ENCODE results near the gene MYO5A.
"Not testable (repeated sequence)": the region's sequence is repeated elsewhere in the genome, so short reads cannot be mapped to it uniquely, and the experiment has no call there.

Gene MYO5A

GRCh38 chr15:52509500-52510245 is 19.0 kb downstream of the MYO5A start:
- no peak for DNase-seq (ENCODE audit: low read depth in 2 of 3, low spot score in 2 of 3)

GRCh38 chr15:52506549-52506948 is 22.1 kb downstream of the MYO5A start:
- no peak for DNase-seq (ENCODE audit: low read depth in 2 of 3, low spot score in 2 of 3)

- no peak for DNase-seq (ENCODE audit: low read depth in 2 of 3, low spot score in 2 of 3)
These were observed 23.5 kb downstream of the MYO5A start for GRCh38 chr15:52505151-52505550.

GRCh38 chr15:52503788-52504496 is 24.7 kb downstream of the MYO5A start:
- DNase-seq (ENCODE audit: low read depth in 2 of 3, low spot score in 2 of 3): no peak

GRCh38 chr15:52502608-52503007 is 26.1 kb downstream of the MYO5A start:
- DNase-seq (ENCODE audit: low read depth in 2 of 3, low spot score in 2 of 3): no peak

- no peak for DNase-seq (ENCODE audit: low read depth in 2 of 3, low spot score in 2 of 3)
These were observed 29.2 kb downstream of the MYO5A start for GRCh38 chr15:52499506-52499905.

- DNase-seq (ENCODE audit: low read depth in 2 of 3, low spot score in 2 of 3): no peak
These were observed 30.0 kb downstream of the MYO5A start for GRCh38 chr15:52498706-52499105.

- peak in 1 of 3 experiments; percentile 3 for DNase-seq (ENCODE audit: low read depth in 2 of 3, low spot score in 2 of 3)
These were observed 31.8 kb downstream of the MYO5A start for GRCh38 chr15:52496776-52497470.

GRCh38 chr15:52496175-52496574 is 32.5 kb downstream of the MYO5A start:
- no peak for DNase-seq (ENCODE audit: low read depth in 2 of 3, low spot score in 2 of 3)

- DNase-seq (ENCODE audit: low read depth in 2 of 3, low spot score in 2 of 3): no peak
These were observed 33.6 kb downstream of the MYO5A start for GRCh38 chr15:52495125-52495524.

- DNase-seq (ENCODE audit: low read depth in 2 of 3, low spot score in 2 of 3): no peak
These were observed 34.7 kb downstream of the MYO5A start for GRCh38 chr15:52493968-52494367.

- no peak for DNase-seq (ENCODE audit: low read depth in 2 of 3, low spot score in 2 of 3)
These were observed 36.5 kb downstream of the MYO5A start for GRCh38 chr15:52492132-52492531.

- no peak for DNase-seq (ENCODE audit: low read depth in 2 of 3, low spot score in 2 of 3)
These were observed 37.2 kb downstream of the MYO5A start for GRCh38 chr15:52491472-52491871.

- not testable (repeated sequence) for DNase-seq (ENCODE audit: low read depth in 2 of 3, low spot score in 2 of 3)
These were observed 39.2 kb downstream of the MYO5A start for GRCh38 chr15:52489430-52489829.

- DNase-seq (ENCODE audit: low read depth in 2 of 3, low spot score in 2 of 3): no peak
These were observed 39.9 kb downstream of the MYO5A start for GRCh38 chr15:52488830-52489229.

- no peak for DNase-seq (ENCODE audit: low read depth in 2 of 3, low spot score in 2 of 3)
These were observed 42.4 kb downstream of the MYO5A start for GRCh38 chr15:52486003-52486996.

GRCh38 chr15:52485290-52485689 is 43.4 kb downstream of the MYO5A start:
- no peak for DNase-seq (ENCODE audit: low read depth in 2 of 3, low spot score in 2 of 3)

GRCh38 chr15:52483707-52484106 is 45.0 kb downstream of the MYO5A start:
- no peak for DNase-seq (ENCODE audit: low read depth in 2 of 3, low spot score in 2 of 3)

GRCh38 chr15:52481915-52482314 is 46.8 kb downstream of the MYO5A start:
- DNase-seq (ENCODE audit: low read depth in 2 of 3, low spot score in 2 of 3): no peak

- DNase-seq (ENCODE audit: low read depth in 2 of 3, low spot score in 2 of 3): no peak
These were observed 47.7 kb downstream of the MYO5A start for GRCh38 chr15:52480990-52481389.

- DNase-seq (ENCODE audit: low read depth in 2 of 3, low spot score in 2 of 3): no peak
These were observed 62.0 kb downstream of the MYO5A start for GRCh38 chr15:52466716-52467115.

Data from activated CD8-positive, alpha-beta memory T cell treated with anti-CD3 and anti-CD28 coated beads for 48 hours (primary cell).